ENCODE results near the gene CAMK2D. TPM values are rescaled to one million over a fixed set of nuclear protein-coding genes. Genes with fewer than 3 reads are reported as not detected.

The CAMK2D gene
- total RNA-seq, 1 donor = 378 TPM

DNA sequence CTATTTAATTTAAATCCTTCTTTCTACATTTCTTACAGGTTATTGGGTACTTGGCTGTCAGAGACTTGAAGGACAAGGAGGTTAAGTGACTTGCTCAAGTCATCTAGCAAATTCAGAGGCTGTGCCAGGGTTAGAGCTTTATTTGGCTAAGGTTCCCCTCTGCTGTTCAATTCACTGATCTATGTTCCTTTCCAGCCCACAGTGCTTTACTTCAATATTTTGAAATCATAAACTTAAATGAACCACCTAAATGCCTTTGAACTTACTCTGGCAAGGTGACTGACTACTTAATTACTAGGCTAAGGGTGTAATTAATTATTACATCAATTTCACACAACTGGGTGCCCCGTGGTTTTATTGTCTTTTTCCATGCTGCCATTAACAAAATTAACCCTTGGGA is 288.7 kb downstream of the CAMK2D start:
- no peak for TF ChIP-seq CTCF (IDR thresholded peaks at IDR 0.05; ENCODE audit: insufficient read depth, low read length)
- no peak for DNase-seq (ENCODE audit: low read depth)
- H3K4me3 ChIP-seq (ENCODE audit: low read depth, low read length) = no peak overlapping the region

DNA sequence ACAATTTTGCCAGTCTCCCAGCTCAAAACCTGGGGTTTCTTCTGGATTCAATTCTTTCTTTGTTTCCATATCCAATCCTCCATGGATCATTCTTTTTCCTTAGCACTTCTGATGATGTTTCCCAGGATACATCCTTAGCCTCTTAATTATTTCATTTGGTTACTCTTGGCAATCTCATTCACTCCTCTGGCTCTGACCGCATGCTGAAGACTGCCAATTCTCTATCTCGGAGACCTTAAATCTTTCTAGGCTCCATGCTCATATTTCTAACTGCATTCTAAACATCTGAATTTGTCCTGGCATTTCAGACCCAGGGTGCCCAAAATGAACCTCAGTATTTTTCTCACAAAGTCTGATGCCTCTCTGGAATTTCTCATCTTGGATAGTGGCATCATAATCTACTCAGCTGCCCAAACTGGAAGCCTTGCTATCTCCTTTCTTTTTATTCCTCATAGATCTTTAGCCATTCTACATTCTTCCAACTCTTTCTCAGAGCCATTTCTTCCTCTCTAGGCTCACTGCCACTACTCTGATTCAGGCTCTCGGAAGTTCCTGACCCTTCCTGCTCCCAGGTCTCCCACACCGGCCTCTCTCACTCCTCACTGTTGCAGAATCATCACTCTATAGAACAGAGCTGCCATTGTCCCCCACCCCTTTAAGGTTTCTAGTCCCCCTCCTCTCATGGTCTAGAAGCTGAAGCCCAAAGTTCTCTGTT is 290.2 kb downstream of the CAMK2D start:
- no peak overlapping the region for H3K4me3 ChIP-seq (ENCODE audit: low read depth, low read length)
- TF ChIP-seq CTCF (IDR thresholded peaks at IDR 0.05; ENCODE audit: insufficient read depth, low read length) = no peak

GRCh38 chr4:113469926-113470325 is 291.6 kb downstream of the CAMK2D start:
- no peak for TF ChIP-seq CTCF (IDR thresholded peaks at IDR 0.05; ENCODE audit: insufficient read depth, low read length)
- no peak overlapping the region for H3K4me3 ChIP-seq (ENCODE audit: low read depth, low read length)
- DNase-seq (ENCODE audit: low read depth) = no peak

More for the DNA sequence above, 290.2 kb downstream of the CAMK2D start:
- DNase-seq (ENCODE audit: low read depth) = peak; percentile 81

DNA sequence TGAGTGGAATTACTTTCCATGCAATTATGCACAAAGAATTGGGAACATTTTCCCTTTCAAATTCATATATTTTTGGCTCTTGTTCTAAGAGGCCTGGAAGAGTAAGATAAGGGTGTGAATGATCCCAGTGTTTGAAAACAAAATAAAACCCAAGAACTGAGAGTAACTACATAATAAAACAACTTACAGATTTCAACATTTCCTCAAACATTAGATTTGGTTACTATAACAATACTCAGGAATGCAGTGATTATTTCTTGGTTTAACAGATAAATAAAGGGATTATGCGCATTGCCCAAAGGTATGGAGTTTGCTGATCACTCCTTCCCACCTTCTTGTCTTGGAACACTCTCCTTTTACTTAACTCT is 292.5 kb downstream of the CAMK2D start:
- TF ChIP-seq CTCF (IDR thresholded peaks at IDR 0.05; ENCODE audit: insufficient read depth, low read length) = no peak
- no peak overlapping the region for H3K4me3 ChIP-seq (ENCODE audit: low read depth, low read length)
- peak; percentile 75 for DNase-seq (ENCODE audit: low read depth)

- H3K4me3 ChIP-seq (ENCODE audit: low read depth, low read length) = peak overlapping the region; percentile 11
- no peak for TF ChIP-seq CTCF (IDR thresholded peaks at IDR 0.05; ENCODE audit: insufficient read depth, low read length)
- peak; percentile 100 for DNase-seq (ENCODE audit: low read depth)
Observed at GRCh38 chr4:113468165-113469022, 293.1 kb downstream of the CAMK2D start.

DNA sequence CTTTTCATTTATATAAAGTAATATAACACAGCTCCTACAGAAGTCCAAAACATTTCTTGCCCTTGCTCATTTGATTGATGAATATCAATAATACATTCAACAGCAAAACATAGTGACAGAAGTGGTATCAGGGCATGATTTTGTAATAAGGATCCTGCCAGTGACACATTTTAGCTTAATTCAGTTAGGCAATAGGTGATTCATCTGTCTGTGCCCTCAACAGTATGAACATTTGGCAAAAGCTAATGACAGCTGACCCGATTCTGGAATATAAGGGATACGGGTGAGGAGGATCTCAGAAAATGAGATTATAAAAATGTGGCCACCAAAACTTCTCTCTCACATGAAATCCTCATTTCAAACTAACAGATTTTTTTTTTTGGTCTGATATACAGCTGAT is 294.0 kb downstream of the CAMK2D start:
- no peak overlapping the region for H3K4me3 ChIP-seq (ENCODE audit: low read depth, low read length)
- no peak for TF ChIP-seq CTCF (IDR thresholded peaks at IDR 0.05; ENCODE audit: insufficient read depth, low read length)
- peak; percentile 79 for DNase-seq (ENCODE audit: low read depth)

Measured in fibroblast of the aortic adventitia (primary cell).